ENCODE data around the gene LRP1B. TPM values are rescaled to one million over a fixed set of nuclear protein-coding genes. Genes with fewer than 3 reads are reported as not detected.

LRP1B gene
- total and polyA plus RNA-seq, 2 of the 8 experiments (the other 6 are each of a cell fraction or from before 2014, with no cell fraction given), result 0.03 TPM; not detected in 1

- no peak overlapping the region for H3K27ac ChIP-seq (ENCODE audit: low read depth, low read length)
- no peak overlapping the region for H2BK12ac ChIP-seq (ENCODE audit: low read depth, low read length)
- WGBS, 2 experiments (ENCODE audit: extremely low coverage in 1 of 2, insufficient coverage in 1 of 2, insufficient read length in 1 of 2, insufficient replicate concordance in 2 of 2, low coverage in 1 of 2, low lambda C conversion rate in 2 of 2, missing lambda C conversion rate in 1 of 2), result 87% methylated on average over 3 of the region's 3 CpGs; no CpG with 5 or more reads in 1 of the 2 experiments
- CTCF ChIA-PET (ENCODE audit: partially characterized antibody), result interaction anchor here (0.6 to 1.0 kb wide), 2 partner anchors 24 to 73 kb away, joined by 3 read pairs; no protein-coding TSS in a partner anchor
- peaks cover under 1 to 3% of the 10 kb centered on the region in 2 experiments; a peak in 2 of 4 replicates for H3K9me3 ChIP-seq (ENCODE audit: insufficient read depth in 2 of 2, low read depth in 1 of 2, low read length in 1 of 2)
- H2AK5ac ChIP-seq (ENCODE audit: low read depth, low read length), result no peak overlapping the region
- no peak overlapping the region for H4K5ac ChIP-seq (ENCODE audit: insufficient read length, low read depth, low read length)
- no peak overlapping the region for H4K8ac ChIP-seq (ENCODE audit: extremely low read depth, insufficient read depth, low read length)
- H3K18ac ChIP-seq (ENCODE audit: extremely low read depth, low read length), result no peak overlapping the region
- no peak overlapping the region for H2AFZ ChIP-seq (ENCODE audit: low read length)
- H3K4ac ChIP-seq (replicated peaks; ENCODE audit: insufficient read length, low read depth, low read length), result no peak overlapping the region
- no peak for DNase-seq (ENCODE audit: low read depth in 1 of 2, low spot score in 2 of 2)
- no peaks in the 10 kb centered on the region for H3K79me1 ChIP-seq (ENCODE audit: low read depth, low read length)
- H3K4me1 ChIP-seq (replicated peaks in 1 of 4; ENCODE audit: control insufficient read depth in 3 of 4, insufficient read depth in 4 of 4, low read length in 3 of 4), result no peaks in the 10 kb centered on the region
- H2BK120ac ChIP-seq (replicated peaks; ENCODE audit: low read depth, low read length), result no peak overlapping the region
- no peak overlapping the region for H3K4me2 ChIP-seq (ENCODE audit: insufficient read depth in 1 of 2, low read depth in 2 of 2, low read length in 2 of 2)
- no peak overlapping the region for H3K14ac ChIP-seq (ENCODE audit: insufficient read length)
- H3K79me2 ChIP-seq (ENCODE audit: control insufficient read depth in 1 of 2, insufficient read depth in 2 of 2, low read length in 2 of 2), result no peaks in the 10 kb centered on the region
- H3K36me3 ChIP-seq (ENCODE audit: control insufficient read depth in 2 of 4, insufficient read depth in 4 of 4, low read length in 3 of 4), result peaks cover 0 to 3% (median 0%) of the 10 kb centered on the region in 4 experiments; a peak in 1 of 8 replicates
- H3K27me3 ChIP-seq (replicated peaks in 1 of 4; ENCODE audit: control insufficient read depth in 3 of 4, extremely low read depth in 1 of 4, insufficient read depth in 3 of 4, low read length in 3 of 4), result no peaks in the 10 kb centered on the region
- no peak overlapping the region for H2BK5ac ChIP-seq (ENCODE audit: low read depth, low read length)
- H4K20me1 ChIP-seq (replicated peaks in 1 of 2; ENCODE audit: control insufficient read depth in 1 of 2, insufficient read depth in 2 of 2, low read length in 2 of 2), result no peaks in the 10 kb centered on the region
- no peak overlapping the region for H3K9ac ChIP-seq (replicated peaks in 1 of 4; ENCODE audit: extremely low read depth in 1 of 4, low read depth in 3 of 4, low read length in 3 of 4)
- no peak overlapping the region for H2BK20ac ChIP-seq (ENCODE audit: low read length)
- POLR2A ChIA-PET (ENCODE audit: partially characterized antibody), result no interaction called here
- H4K91ac ChIP-seq (replicated peaks; ENCODE audit: insufficient read length, low read length), result no peak overlapping the region
- no peaks in the 10 kb centered on the region; the same call in 1 of the 2 replicates for H3K23me2 ChIP-seq (ENCODE audit: low read depth, low read length)
- H2BK15ac ChIP-seq (ENCODE audit: low read length), result no peak overlapping the region
- H3K4me3 ChIP-seq (ENCODE audit: extremely low read depth in 1 of 4, insufficient read depth in 2 of 4, low read depth in 3 of 4, low read length in 4 of 4), result no peak overlapping the region
- no peak for FAIRE-seq
- H3K56ac ChIP-seq (replicated peaks; ENCODE audit: insufficient read length, low read depth, low read length), result no peak overlapping the region
- H3K23ac ChIP-seq (ENCODE audit: insufficient read length), result no peak overlapping the region
- TF ChIP-seq PHF8 (conservative IDR thresholded peaks at IDR 0.05; ENCODE audit: low read depth, low read length), result no peak
- TF ChIP-seq SP1 (IDR thresholded peaks at IDR 0.05; ENCODE audit: low read depth, low read length), result no peak
- no peak for TF ChIP-seq GABPA (IDR thresholded peaks at IDR 0.05; ENCODE audit: borderline replicate concordance, insufficient read depth, low read length)
- TF ChIP-seq CREB1 (IDR thresholded peaks at IDR 0.05), result no peak
- no peak for TF ChIP-seq EP300 (IDR thresholded peaks at IDR 0.05; ENCODE audit: borderline replicate concordance in 1 of 2, low read depth in 2 of 2, low read length in 2 of 2)
These were observed 1261.7 kb downstream of the LRP1B start for GRCh38 chr2:140869107-140869506.

All from H1 (cell line).